HEK293 (cell line): ENCODE data around the gene LEF1.

Experiments used
- CTCF ChIA-PET: fragments of 350-600 bp; formaldehyde crosslinking; extraction: SDS; loops from one replicate; lab custom pipeline; 2021; ENCODE audit warnings: antibody characterized with exemption; lab: Yijun Ruan, JAX
- POLR2A ChIA-PET: fragments of 300-600 bp; formaldehyde crosslinking; extraction: SDS; loops from one replicate; lab custom pipeline; 2020; ENCODE audit warnings: antibody characterized with exemption, inconsistent platforms; lab: Yijun Ruan, JAX
- H3K27ac ChIP-seq: fragments of 200-500 bp; sonication (Bioruptor generic); 2 replicates; pipeline ENCODE4 v1.5.1; 2014; ENCODE audit warnings: low read depth, low read length, control low read depth, inconsistent platforms; ENCODE audit errors: extremely low read depth
- H3K36me3 ChIP-seq, 2 experiments: fragments of 200-500 bp in 1 of 2; sonication (Bioruptor generic) in 1 of 2; 1 replicate in 1 of 2; 2 replicates in 1 of 2; pipeline ENCODE4 v1.5.1; 2014 to 2017; ENCODE audit warnings: inconsistent platforms in 2 of 2, low read length in 2 of 2; ENCODE audit not compliant: control insufficient read depth in 2 of 2, insufficient read depth in 1 of 2
- H3K4me1 ChIP-seq: fragments of 200-500 bp; sonication (Bioruptor generic); 2 replicates; pipeline ENCODE4 v1.5.1; 2014; ENCODE audit warnings: mild to moderate bottlenecking, low read length, inconsistent platforms; ENCODE audit not compliant: control insufficient read depth, insufficient read depth
- H3K4me3 ChIP-seq: 2 replicates; pipeline ENCODE4 v1.5.1; 2011; ENCODE audit warnings: low read depth, mild to moderate bottlenecking, control low read depth, low read length, moderate library complexity
- H3K9me3 ChIP-seq: fragments of 200-500 bp; sonication (Bioruptor generic); 2 replicates; pipeline ENCODE4 v1.5.1; 2014; ENCODE audit warnings: low read depth, low read length, inconsistent platforms; ENCODE audit not compliant: control insufficient read depth, insufficient read depth
- FEZF1 ChIP-seq: fragments of 450-650 bp; formaldehyde crosslinking; IDR thresholded peaks from 2 replicates; pipeline ENCODE4 v1.5.1; 2016; ENCODE audit warnings: missing biosample characterization, missing genetic modification characterization
- GLIS1 ChIP-seq: fragments of 450-650 bp; formaldehyde crosslinking; IDR thresholded peaks from 2 replicates; pipeline ENCODE4 v1.5.1; 2016; ENCODE audit warnings: missing biosample characterization, missing genetic modification characterization
- MZF1 ChIP-seq: fragments of 450-650 bp; formaldehyde crosslinking; IDR thresholded peaks from 2 replicates; pipeline ENCODE4 v1.5.1; 2017; ENCODE audit warnings: missing biosample characterization, missing genetic modification characterization, borderline replicate concordance
- SP7 ChIP-seq: fragments of 450-650 bp; formaldehyde crosslinking; IDR thresholded peaks from 2 replicates; pipeline ENCODE4 v1.5.1; 2016; ENCODE audit warnings: missing biosample characterization, missing genetic modification characterization
- TCF7L2 ChIP-seq: IDR thresholded peaks from 2 replicates; pipeline ENCODE4 v1.6.1; 2011; ENCODE audit warnings: low read depth, mild to moderate bottlenecking, inconsistent platforms, low read length, moderate library complexity, borderline replicate concordance
- TRIM28 ChIP-seq: IDR thresholded peaks from 2 replicates; pipeline ENCODE4 v1.6.1; 2011; ENCODE audit warnings: low read length, control low read depth, borderline replicate concordance
- WT1 ChIP-seq: fragments of 450-650 bp; formaldehyde crosslinking; IDR thresholded peaks from 2 replicates; pipeline ENCODE4 v1.5.1; 2016; ENCODE audit warnings: missing biosample characterization, missing genetic modification characterization
- ZFP37 ChIP-seq: fragments of 450-650 bp; formaldehyde crosslinking; IDR thresholded peaks from 2 replicates; pipeline ENCODE4 v1.5.1; 2016; ENCODE audit warnings: missing biosample characterization, missing genetic modification characterization
- ZNF18 ChIP-seq: fragments of 450-650 bp; formaldehyde crosslinking; IDR thresholded peaks from 2 replicates; pipeline ENCODE4 v1.5.1; 2016; ENCODE audit warnings: missing biosample characterization, missing genetic modification characterization
- ZNF341 ChIP-seq: fragments of 450-650 bp; formaldehyde crosslinking; IDR thresholded peaks from 2 replicates; pipeline ENCODE4; 2016; ENCODE audit warnings: low read depth, missing biosample characterization, missing genetic modification characterization
- ZNF416 ChIP-seq: fragments of 450-650 bp; formaldehyde crosslinking; IDR thresholded peaks from 2 replicates; pipeline ENCODE4 v1.5.1; 2016; ENCODE audit warnings: missing biosample characterization, missing genetic modification characterization
- ZNF473 ChIP-seq: fragments of 450-650 bp; formaldehyde crosslinking; IDR thresholded peaks from 2 replicates; pipeline ENCODE4 v1.5.1; 2017; ENCODE audit warnings: missing biosample characterization, missing genetic modification characterization
- ZNF521 ChIP-seq: fragments of 450-650 bp; formaldehyde crosslinking; IDR thresholded peaks from 2 replicates; pipeline ENCODE4 v1.5.1; 2017; ENCODE audit warnings: missing biosample characterization, mild to moderate bottlenecking, missing genetic modification characterization
- ZNF580 ChIP-seq: fragments of 450-650 bp; formaldehyde crosslinking; IDR thresholded peaks from 2 replicates; pipeline ENCODE4 v1.5.1; 2016; ENCODE audit warnings: missing biosample characterization, missing genetic modification characterization
- ZNF621 ChIP-seq: fragments of 450-650 bp; formaldehyde crosslinking; IDR thresholded peaks from 2 replicates; pipeline ENCODE4 v1.5.1; 2017; ENCODE audit warnings: missing biosample characterization, missing genetic modification characterization
- ZNF629 ChIP-seq: fragments of 450-650 bp; formaldehyde crosslinking; IDR thresholded peaks from 2 replicates; pipeline ENCODE4 v1.5.1; 2017; ENCODE audit warnings: missing biosample characterization, missing genetic modification characterization

The LEF1 gene

GRCh38 chr4:108117418-108118182 lies 51.1 kb downstream of the LEF1 start:
- H3K4me1 ChIP-seq: peaks cover 3% of the 10 kb centered on the region; the same call in 1 of the 2 replicates

GRCh38 chr4:108116423-108117168 lies 52.1 kb downstream of the LEF1 start:
- peaks cover 3% of the 10 kb centered on the region; the same call in 1 of the 2 replicates for H3K4me1 ChIP-seq
- CTCF ChIA-PET: no interaction called here
- POLR2A ChIA-PET: interaction anchor here (0.6 kb wide), 1 partner anchor 1696 kb away, joined by 3 read pairs; no protein-coding TSS in a partner anchor
- no peaks in the 10 kb centered on the region for H3K9me3 ChIP-seq
- TF ChIP-seq FEZF1 (no peak), ZNF18 (peak; percentile 66; the same call in 1 of the 2 replicates), ZNF580 (tag by site-specific recombination) (no peak), ZFP37 (tag by site-specific recombination) (no peak), ZNF521 (tag by site-specific recombination) (no peak)
- TF ChIP-seq, all 188 proteins: peak for 1
- Histone ChIP-seq H3K4me3 (no peak overlapping the region), H3K36me3 (no peaks in the 10 kb centered on the region), H3K27ac (no peak overlapping the region)

More at GRCh38 chr4:108117418-108118182, 51.1 kb downstream of the LEF1 start:
- Histone ChIP-seq H3K9me3 (no peaks in the 10 kb centered on the region), H3K36me3 (no peaks in the 10 kb centered on the region), H3K4me3 (no peak overlapping the region), H3K27ac (no peak overlapping the region)
- no peak for TF ChIP-seq ZNF416 (tag by site-specific recombination)
- TF ChIP-seq ZNF621 (tag by site-specific recombination): no peak
- TF ChIP-seq ZNF473 (tag by site-specific recombination): no peak
- TF ChIP-seq ZNF341 (tag by site-specific recombination): peak; percentile 37; the same call in 1 of the 2 replicates
- TF ChIP-seq TRIM28: 0 out of 2 replicates have a peak, but pooled peaks have one; percentile 18
- peak; percentile 76 for TF ChIP-seq SP7
- TF ChIP-seq TCF7L2: peak; percentile 78; the same call in 1 of the 2 replicates
- peak; percentile 39 for TF ChIP-seq GLIS1 (tag by site-specific recombination)
- no peak; the same call in 1 of the 2 replicates for TF ChIP-seq MZF1
- TF ChIP-seq WT1 (tag by site-specific recombination): peak; percentile 92
- ChIA-PET CTCF (interaction anchor here (0.6 to 1.3 kb wide), 3 partner anchors 99 to 326 kb away, joined by 3 to 5 read pairs (median 4); no protein-coding TSS in a partner anchor), POLR2A (no interaction called here)

- no peaks in the 10 kb centered on the region for H3K9me3 ChIP-seq
- ChIA-PET CTCF (no interaction called here), POLR2A (no interaction called here)
- H3K27ac ChIP-seq: no peak overlapping the region
- H3K4me1 ChIP-seq: peaks cover 3% of the 10 kb centered on the region; the same call in 1 of the 2 replicates
- H3K4me3 ChIP-seq: no peak overlapping the region
- no peaks in the 10 kb centered on the region for H3K36me3 ChIP-seq
- no peak for TF ChIP-seq ZNF629
These were observed 53.6 kb downstream of the LEF1 start for GRCh38 chr4:108115168-108115526.
